NCI-H146 treated with DMSO at 0.1 percent for 48 hours (cell line): ENCODE results near the gene EPHA1.
"Not testable (repeated sequence)": the region's sequence is repeated elsewhere in the genome, so short reads cannot be mapped to it uniquely, and the experiment has no call there.

Source experiments
- DNase-seq: peaks from one replicate; lab custom pipeline; 2025; ENCODE audit not compliant: unreplicated experiment; lab: John Stamatoyannopoulos, UW

EPHA1 gene

DNA sequence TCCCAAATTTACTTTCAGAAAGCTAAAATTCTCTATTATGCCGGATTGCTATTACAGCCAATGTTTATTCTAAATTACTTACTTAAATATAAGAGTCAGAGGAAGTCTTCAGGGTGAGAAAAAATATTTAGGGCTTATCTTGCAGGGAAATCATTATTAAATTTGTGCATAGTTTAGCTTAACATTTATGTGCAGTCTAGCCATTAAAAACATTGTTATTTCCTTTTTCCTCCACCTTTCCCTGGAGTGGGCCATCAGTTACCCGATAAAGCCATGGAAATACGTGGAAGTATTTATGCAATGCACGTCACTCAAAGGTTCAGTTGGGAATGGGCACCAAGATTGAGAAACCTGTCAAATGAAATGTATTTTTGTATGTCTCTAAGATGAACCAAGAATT lies 25.1 kb upstream of the EPHA1 start:
- DNase-seq, result no peak

DNA sequence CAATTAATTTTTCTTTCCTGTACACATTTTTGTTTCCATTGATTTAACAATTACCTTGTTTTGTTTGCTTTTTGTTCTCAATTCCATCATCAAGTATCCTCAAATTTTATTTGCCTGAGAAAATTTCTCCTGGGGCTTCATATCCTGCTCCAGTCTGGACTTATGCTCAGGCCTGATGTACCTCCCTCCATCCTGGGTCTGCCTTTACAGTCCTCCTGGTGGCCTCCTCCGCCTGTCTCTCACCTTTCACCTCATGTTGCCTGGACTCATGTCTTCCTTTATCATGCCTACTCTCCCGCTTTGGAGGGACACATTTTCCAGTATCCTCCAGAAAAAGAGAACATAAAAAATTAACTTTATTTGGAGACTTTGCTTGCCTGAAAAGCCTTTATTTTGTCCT lies 22.5 kb upstream of the EPHA1 start:
- DNase-seq, result no peak

DNA sequence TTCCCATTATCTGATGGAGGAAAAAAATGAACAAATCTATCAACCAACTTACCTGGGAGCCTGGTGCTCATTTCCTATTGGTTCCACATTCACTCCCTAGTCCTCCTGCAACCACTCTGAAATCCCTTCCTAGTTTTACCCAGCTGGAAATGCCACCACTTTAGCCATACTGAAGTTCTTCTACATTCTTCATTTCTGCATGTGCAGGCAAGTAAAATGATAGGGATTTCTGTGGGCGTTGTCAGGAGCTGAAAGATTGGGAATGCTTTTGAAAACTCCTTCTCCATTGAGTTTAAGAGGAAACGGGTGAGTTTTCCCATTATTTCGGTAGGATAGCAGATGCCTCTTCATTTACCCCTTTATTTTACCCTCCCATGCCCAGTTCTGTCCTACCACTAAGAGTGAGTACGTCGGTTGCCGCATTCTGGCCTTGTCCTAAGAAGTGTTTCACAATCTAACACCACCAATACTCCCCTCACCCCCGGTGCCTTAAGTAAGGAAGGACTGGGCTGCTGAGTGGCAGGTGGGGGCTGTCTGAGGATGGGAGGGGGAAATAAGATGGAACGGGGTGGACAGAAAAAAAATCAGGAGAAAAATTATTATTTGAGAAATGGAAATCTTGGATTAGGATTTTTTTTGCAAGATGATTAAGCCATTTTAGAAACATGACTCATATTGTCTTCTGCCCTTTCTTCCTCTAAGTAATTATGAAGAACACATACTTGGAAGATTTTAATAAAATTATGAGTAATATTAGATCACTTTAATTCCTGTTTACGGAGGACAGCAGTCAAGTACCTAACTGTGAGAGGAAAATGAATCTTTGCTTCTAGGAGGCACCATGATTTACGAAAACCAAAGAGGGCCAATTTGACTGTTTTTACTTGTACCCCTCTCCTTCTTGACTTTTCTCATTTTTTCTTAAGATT lies 21.4 kb upstream of the EPHA1 start:
- DNase-seq, result no peak

DNA sequence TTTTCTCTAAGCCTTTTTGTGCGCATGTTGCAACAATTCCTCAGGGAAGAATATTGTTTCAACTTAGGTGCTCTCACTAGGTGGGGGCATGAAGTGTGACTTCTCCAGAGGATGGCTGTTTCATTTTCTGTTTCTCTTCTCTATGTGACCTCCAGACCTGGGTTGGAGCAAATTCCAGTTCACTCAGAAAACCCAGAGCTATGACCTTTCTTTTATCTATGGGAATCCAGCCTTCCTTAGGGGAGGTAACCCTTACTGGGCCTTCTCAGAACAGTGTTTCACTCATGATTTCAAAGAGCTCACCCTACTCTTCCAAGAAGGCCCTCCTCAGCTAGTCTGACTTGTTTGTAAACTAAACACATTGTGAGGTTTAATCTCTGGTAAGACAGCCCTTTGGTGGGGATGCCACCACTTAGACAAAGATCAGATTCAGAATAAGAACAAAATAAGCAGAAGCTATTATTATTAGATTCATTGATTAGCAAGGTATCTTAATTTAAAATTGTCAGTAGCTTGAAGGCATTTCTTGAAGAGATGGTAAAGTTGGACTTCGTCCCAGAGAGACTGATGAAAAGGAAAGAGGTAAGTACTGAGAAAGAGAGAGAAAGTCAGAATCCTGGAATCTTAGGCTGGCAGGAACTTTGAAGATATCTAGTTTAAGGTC lies 18.0 kb upstream of the EPHA1 start:
- DNase-seq, result no peak

DNA sequence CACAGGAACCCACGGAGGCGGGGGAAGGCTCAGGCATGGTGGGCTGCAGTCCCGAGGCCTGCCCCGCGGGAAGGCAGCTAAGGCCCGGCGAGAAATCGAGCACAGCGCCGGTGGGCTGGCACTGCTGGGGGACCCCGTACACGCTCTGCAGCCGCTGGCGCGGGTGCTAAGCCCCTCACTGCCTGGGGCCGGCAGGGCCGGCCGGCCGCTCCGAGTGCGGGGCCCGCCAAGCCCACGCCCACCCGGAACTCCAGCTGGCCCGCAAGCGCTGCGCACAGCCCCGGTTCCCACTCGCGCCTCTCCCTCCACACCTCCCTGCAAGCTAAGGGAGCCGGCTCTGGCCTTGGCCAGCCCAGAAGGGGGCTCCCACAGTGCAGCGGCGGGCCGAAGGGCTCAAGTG lies 15.8 kb upstream of the EPHA1 start:
- not testable (repeated sequence) for DNase-seq

DNA sequence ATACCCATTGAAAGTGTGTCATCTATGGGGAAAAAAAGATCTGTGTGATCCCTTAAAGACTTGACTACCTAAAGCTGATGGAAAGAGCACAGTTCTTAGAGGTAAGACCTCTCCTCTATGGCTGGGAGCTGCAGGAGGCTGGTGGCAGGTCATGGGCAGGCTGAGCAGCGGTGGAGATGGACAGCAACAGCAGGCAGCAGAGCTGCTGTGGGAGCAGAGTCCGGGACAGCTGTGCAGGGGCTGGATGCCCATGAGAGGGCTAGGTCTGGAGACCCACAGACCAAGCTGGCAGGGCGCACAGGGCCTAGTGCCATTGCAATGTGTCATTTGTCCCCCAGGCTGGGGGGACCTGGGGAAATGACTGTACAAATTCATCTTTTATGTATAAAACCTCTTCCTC lies 13.4 kb upstream of the EPHA1 start:
- DNase-seq, result no peak

DNA sequence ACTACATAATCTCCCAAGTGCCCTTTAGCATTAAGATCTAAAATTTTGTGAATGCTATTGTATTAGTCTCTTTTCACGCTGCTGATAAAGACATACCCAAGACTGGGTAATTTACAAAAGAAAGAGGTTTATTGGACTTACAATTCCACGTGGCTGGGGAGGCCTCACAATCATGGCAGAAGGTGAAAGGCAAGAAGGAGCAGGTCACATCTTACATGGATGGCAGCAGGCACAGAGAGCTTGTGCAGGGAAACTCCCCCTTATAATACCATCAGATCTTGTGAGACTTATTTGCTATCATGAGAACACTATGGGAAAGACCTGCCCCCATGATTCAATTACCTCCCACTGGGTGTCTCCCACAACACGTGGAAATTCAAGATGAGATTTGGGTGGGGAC lies 12.0 kb upstream of the EPHA1 start:
- DNase-seq, result not testable (repeated sequence)

DNA sequence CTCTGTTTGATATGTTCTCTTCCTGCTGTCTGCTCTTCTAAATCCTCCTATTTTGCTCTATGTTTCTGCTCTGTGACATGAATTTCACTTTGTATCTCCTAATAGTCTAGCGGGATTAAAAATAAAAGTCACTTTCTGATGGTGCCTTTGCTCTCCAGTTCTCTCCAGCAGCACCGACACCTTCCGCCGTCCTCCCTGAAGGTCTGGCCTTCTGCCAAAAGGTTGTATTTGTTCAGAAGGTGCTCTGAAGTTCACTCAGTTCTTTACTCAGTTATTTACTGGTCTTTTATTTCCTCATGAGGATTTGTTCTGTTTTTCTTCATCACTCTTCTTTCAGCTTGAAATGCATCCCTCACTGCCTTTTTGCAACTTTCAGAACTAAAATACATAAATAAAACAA lies 11.2 kb upstream of the EPHA1 start:
- no peak for DNase-seq

DNA sequence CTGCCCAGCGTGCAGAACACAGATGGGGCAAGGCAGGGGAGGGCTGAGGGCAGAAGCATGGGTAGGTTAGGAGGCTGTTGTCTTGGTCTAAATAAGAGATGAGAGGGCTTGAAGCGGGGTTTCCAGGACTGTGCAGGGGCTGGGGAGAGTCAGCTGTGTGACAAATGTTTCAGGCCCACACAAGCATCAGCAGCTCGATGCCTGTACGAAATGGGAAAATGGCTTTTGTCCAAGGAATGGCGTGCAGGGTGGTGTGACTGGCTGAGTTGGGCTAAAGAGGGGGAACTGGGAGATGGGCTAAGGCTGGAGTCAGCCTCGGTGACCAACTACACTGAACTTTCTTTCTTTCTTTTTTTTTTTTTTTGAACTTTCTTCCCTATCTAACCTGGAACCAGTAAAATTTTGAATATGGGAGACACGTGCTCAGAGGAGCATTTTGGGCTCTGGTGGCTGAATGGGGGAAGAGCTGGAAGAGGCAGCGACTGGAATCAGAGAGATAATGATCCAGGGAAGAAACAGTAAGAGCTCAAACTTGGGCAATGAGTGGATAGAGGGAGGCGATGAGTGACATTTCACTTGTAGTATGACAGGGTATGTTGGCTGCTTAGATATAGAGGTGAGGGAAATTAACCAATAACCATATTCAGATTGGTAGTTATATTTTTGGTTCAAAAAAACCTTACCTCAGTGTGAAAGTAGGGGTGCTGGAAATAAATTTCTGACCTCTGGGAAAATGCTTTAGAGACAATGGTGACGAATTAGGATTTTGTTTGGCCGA lies 10.2 kb upstream of the EPHA1 start:
- no peak for DNase-seq

DNA sequence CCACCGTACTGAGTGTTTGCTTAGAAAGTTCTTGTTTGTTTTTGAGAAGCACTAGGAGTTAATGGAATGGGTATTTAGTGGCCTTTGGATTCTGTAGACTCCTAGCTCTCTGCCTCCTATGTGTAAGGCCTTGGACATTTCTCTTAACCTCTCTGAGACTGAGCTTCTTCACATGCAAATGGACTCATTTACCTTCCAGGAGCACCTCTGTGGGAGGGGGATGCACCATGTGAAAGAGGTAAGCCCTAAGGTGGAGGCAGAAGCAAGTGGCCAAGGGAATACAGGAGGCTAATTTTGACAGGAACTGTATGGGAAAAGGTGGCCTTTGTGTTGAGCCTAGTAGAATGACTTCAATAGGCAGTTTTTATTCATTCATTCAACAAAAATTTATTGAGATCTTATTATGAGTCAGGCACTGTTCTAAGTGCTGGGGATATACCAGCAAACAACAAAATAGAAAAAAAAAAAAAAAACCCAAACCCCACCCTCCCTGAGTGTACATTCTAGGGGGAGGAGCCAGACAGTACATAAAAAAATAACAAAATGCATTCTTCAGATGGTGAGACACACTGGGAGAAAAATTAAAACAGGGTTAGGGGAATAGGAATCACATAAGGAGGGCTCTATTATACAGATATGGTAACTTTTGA lies 9.2 kb upstream of the EPHA1 start:
- no peak for DNase-seq

DNA sequence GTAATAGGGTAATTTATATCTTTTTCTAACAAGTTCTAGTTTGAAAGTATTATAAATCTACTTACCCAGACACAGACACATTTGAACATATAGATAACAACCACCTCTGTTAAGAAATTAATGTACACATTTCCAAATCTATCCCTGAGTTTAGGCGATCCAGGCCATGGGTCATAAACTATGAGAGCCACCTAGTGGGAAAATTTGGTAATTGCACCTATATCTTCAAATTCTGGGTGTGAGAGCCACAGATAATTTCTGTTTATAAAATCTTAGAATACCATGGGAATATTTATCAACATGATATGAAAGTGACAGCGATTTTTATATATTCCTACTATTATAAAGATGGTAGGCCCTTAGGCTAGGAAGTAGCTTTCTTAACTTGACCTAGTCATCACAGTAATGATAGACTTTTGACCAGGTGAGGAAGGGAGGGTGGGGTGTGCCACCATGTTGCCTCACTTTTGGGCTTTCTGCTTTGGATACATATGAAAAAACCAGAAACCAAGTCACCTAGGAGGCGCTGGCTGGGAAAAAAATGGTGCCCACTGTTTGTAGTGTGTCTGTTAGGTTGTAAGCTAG lies 8.0 kb upstream of the EPHA1 start:
- DNase-seq, result peak; percentile 18

DNA sequence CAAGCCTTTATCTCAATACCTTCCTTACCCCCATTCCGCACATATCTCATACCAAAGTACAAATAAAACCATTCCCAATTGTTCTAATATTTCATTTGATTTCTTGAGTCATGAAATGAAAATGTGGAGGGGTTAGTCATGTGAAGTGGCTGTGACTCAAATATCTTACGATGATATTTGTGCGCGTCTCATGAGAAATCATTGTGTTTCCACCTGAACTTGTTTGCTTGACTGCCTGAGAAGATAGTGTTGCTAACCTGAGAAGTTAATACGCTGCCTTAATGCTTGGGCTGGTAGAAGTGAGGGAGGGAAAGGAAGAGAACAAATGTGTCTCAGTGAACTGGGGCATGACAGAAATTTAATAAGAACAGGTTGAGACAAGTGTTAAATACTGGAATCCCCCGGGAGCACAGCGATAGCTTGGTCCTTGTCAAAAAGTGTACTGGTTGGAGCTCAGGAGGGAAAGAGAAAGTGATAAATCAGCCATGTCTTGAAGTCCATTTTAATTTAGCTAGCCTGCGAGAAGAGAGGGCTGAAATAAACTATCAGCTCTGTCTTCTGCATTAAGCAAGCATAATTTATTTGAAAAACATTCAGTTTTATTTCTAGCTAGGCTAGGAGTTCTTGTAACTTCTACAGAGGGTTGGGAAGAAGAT lies 7.2 kb upstream of the EPHA1 start:
- no peak for DNase-seq

DNA sequence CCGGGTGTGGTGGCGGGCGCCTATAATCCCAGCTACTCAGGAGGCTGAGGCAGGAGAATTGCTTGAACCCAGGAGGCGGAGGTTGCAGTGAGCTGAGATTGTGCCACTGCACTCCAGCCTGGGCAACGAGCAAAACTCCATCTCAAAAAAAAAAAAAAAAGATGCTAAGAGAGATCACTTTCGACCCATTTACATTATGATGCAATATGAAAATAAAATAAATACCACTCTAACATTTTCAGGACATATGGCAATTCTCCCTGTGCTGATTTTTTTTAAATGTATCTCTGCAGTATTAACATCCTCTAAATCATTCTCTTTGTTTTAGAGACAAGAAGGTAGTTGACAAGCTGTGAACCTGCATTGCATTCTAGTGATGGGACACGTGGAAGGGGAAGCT lies 6.6 kb upstream of the EPHA1 start:
- DNase-seq, result not testable (repeated sequence)

DNA sequence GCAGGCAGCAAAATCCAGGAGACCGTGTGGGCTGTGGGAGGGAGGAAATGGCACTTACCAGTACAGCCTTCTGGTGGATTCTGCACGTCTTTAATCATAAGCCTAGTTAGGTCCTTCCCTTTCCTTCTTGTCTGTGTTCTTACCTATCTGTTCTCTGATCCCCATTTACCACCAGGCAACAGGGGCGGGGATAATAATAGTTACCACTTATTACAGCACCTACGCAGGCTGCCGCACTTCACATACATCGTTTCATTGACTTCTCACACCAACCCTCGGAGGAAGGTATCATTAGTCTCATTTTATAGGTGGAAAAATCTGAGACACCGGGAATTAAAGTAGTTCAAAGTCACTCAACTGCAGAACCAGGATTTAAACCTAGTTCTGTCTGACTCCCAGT lies 4.5 kb upstream of the EPHA1 start:
- DNase-seq, result no peak

DNA sequence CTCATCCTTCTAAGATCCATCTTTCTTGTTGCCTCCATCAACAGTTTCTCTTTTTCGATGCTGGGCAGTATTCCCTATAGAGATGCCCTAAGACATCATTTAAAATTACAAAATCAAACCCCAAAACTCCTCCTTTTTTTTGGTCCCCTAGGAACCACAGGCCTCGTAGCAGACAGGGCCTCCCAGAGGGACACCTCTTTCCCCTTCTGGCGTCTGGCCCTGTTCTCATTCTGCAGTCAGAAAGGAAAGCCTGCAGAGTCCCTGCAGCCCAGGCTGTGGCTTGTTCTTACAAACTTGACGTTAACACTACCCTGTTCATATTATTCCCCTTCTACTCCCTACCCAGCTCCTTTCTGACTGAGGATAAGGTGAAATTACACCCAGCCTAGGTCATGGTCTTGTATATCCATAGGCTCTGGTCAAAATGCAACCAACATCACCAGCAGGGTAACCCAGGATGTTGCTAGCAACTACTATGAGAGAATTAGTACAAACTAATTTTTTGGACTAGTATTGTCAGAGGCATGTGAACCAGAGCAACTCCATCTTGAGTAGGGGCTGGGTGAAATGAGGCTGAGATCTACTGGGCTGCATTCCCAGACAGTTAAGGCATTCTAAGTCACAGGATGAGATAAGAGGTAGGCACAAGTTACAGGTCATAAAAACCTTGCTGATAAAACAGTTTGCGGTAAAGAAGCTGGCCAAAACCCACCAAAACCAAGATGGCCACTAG lies 3.5 kb upstream of the EPHA1 start:
- DNase-seq, result no peak

DNA sequence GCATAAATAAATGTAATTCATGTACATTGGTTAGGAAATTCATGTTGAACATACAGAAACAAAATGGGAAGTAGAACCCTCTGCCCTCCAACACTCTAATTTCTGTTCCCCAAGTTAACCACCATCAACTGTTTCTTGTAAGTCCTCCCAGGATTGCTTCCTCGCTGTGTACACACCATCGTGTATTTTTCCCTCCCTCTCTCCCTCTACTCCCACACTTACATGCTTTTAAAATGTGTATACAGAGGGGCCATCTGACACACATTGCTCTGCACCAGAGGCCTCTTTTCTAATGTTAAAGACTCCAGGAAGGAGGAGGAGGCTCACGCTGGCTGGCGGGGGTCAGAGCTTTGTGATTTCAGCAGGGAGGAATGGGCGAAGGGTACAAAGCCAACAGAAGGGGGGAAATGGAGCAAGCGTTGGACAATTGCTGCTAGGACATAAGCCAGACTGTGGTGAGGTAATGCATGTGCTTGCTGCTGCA lies 1.9 kb upstream of the EPHA1 start:
- no peak for DNase-seq

DNA sequence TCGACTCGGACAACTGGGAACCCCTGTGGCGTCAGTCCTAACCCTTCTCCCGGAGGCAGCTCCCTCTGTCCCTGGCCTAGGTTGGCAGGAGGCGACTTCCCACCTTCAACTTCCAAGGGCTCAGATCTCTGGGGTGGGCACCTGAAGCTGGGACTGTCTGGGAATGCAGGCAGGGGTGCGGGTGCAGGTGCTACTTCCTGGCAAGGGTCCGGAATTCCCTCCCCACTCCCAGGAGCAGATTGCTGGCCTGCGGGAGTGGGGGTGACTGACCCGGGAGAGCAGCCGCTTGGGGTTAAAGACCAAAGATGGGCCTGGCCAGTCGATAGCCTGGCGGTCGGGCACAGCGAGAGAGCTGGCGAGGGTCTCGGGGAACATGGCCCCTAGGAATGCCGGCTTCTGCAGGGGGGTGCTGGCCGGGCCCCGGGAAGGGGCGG lies 387 bp downstream of the EPHA1 start:
- DNase-seq, result no peak

DNA sequence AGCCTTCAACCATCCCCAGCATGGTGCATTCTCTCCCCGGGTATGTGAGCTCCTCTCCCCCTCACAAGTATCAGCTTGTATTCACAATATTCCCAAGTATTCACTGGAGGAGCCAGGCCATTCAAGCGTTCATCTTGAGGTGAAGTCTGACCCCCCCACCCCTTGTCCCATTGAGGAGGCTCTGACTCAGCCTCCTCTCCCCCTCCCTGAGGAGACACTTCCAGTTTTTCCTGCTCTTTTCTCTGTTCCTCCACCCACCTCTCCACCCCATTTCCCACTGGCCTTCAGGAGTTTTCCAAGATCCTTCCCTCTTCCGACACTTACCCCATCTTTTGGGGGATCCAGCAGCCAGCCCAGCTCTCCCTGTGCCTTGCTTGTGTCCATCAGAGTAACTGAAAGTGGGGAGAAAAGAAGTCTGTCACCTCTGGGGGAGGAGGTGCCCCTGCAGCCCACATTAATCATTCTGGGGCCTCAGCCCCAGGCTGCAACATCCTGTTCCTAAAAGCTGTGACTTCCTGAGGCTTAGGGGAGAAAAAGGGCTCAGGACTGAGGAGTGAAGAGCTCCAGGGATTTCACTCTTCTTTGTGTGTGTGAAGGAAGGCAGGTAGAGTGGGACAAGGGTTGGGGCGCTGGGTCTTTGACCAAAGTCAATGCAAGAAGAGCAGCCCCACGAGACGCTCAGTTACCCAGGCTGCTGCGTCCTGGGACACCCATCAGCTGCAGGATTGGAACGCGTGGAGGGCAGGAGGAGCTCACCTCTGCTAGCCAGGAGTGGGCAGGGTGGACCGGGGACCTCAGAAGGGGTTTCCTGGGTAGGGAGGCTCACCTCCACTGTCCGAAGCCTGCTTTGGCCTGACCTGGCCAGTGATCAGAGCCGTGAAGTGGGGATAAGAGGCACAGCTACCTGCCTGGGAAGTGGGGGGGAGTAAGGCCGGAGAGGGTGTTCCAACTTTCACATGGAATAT lies 1.1 kb downstream of the EPHA1 start:
- DNase-seq, result no peak
